GM23338 (cell line): ENCODE results near the gene NIT2. TPM values are rescaled to one million over a fixed set of nuclear protein-coding genes. Genes with fewer than 3 reads are reported as not detected.

ENCODE experiments used
- ATAC-seq: fragments of 200-7000 bp; cut with Tn5 transposase; 3 replicates; pipeline ENCODE4 v1.9.1; 2020
- DNase-seq: peaks from one replicate; pipeline ENCODE4 v3.0.0-alpha.2; 2015; ENCODE audit warnings: low spot score
- H2AFZ ChIP-seq: fragments of 200-600 bp; sonication (generic); 2 replicates; pipeline ENCODE4 v1.8.0; 2016; ENCODE audit warnings: antibody characterized with exemption, mild to moderate bottlenecking, moderate library complexity
- H3F3A ChIP-seq: fragments of 200-600 bp; sonication (generic); replicated peaks from 2 replicates; pipeline ENCODE4 v1.8.0; 2017; ENCODE audit warnings: antibody characterized with exemption, mixed run types, low read depth
- H3K27ac ChIP-seq: fragments of 200-600 bp; sonication (generic); 2 replicates; pipeline ENCODE4 v1.6.1; 2016; ENCODE audit warnings: low read depth
- H3K27me3 ChIP-seq: fragments of 200-600 bp; sonication (generic); 2 replicates; pipeline ENCODE4 v1.8.0; 2016; ENCODE audit warnings: mild to moderate bottlenecking, mixed run types, moderate library complexity; ENCODE audit not compliant: insufficient read depth
- H3K36me3 ChIP-seq: fragments of 200-600 bp; sonication (generic); 2 replicates; pipeline ENCODE4 v1.8.0; 2016; ENCODE audit warnings: mild to moderate bottlenecking; ENCODE audit not compliant: insufficient read depth
- H3K4me1 ChIP-seq: fragments of 200-600 bp; sonication (generic); 2 replicates; pipeline ENCODE4 v1.8.0; 2016; ENCODE audit warnings: mild to moderate bottlenecking, moderate library complexity; ENCODE audit not compliant: insufficient read depth
- H3K4me2 ChIP-seq: fragments of 200-600 bp; sonication (generic); 2 replicates; pipeline ENCODE4 v1.7.1; 2017; ENCODE audit warnings: mixed run types
- H3K4me3 ChIP-seq: fragments of 200-600 bp; sonication (generic); 2 replicates; pipeline ENCODE4 v1.6.1; 2016; ENCODE audit warnings: mixed run types
- H3K79me2 ChIP-seq: fragments of 200-600 bp; sonication (generic); replicated peaks from 2 replicates; pipeline ENCODE4 v1.8.0; 2017; ENCODE audit warnings: mild to moderate bottlenecking; ENCODE audit not compliant: insufficient read depth
- H3K9me2 ChIP-seq: fragments of 200-600 bp; sonication (generic); 2 replicates; pipeline ENCODE4 v1.8.0; 2017; ENCODE audit not compliant: insufficient read depth
- H4K20me1 ChIP-seq: fragments of 200-600 bp; sonication (generic); replicated peaks from 2 replicates; pipeline ENCODE4 v1.8.0; 2017; ENCODE audit warnings: mild to moderate bottlenecking; ENCODE audit not compliant: insufficient read depth
- H3K27ac Mint-ChIP-seq: 2 replicates; pipeline ENCODE4 v1.8.0; 2020; ENCODE audit warnings: inconsistent platforms, mild to moderate bottlenecking, moderate library complexity, mixed read lengths
- H3K27me3 Mint-ChIP-seq: 3 replicates; pipeline ENCODE4 v1.8.0; 2022; ENCODE audit warnings: low read depth, mild to moderate bottlenecking, moderate library complexity, mixed read lengths, inconsistent platforms; ENCODE audit not compliant: insufficient read depth, poor library complexity
- H3K36me3 Mint-ChIP-seq: 3 replicates; pipeline ENCODE4 v1.8.0; 2021; ENCODE audit warnings: low read depth, mild to moderate bottlenecking, inconsistent platforms, moderate library complexity, mixed read lengths
- H3K4me1 Mint-ChIP-seq: 3 replicates; pipeline ENCODE4 v1.8.0; 2020; ENCODE audit warnings: mild to moderate bottlenecking, inconsistent platforms, mixed read lengths
- H3K4me3 Mint-ChIP-seq: 3 replicates; pipeline ENCODE4 v1.8.0; 2021; ENCODE audit warnings: moderate library complexity, mild to moderate bottlenecking, inconsistent platforms, mixed read lengths
- H3K9me3 Mint-ChIP-seq: 3 replicates; pipeline ENCODE4 v1.8.0; 2020; ENCODE audit warnings: moderate library complexity, mild to moderate bottlenecking, inconsistent platforms, mixed read lengths
- CREB1 ChIP-seq: fragments of 250-450 bp; sonication (Bioruptor Pico); IDR thresholded peaks from 2 replicates; pipeline ENCODE4 v1.5.0; 2020; ENCODE audit warnings: low read depth, mild to moderate bottlenecking, moderate library complexity
- EZH2phosphoT487 ChIP-seq: fragments of 200-600 bp; sonication (generic); IDR thresholded peaks from one replicate; pipeline ENCODE4 v1.8.1; 2018; ENCODE audit warnings: antibody characterized with exemption; ENCODE audit not compliant: unreplicated experiment
- STAT1 ChIP-seq: IDR thresholded peaks from one replicate; pipeline ENCODE4 v1.6.1; 2016; ENCODE audit warnings: antibody characterized with exemption; ENCODE audit not compliant: unreplicated experiment
- ZNF331 ChIP-seq: fragments of 250-450 bp; sonication (Bioruptor Pico); IDR thresholded peaks from 2 replicates; pipeline ENCODE4 v1.5.0; 2020; ENCODE audit warnings: low read depth, mild to moderate bottlenecking, moderate library complexity
- polyA plus RNA-seq: library from polyadenylated mRNA; unstranded; fragments of >200 nt; fragmentation: Nextera tagmentation; extraction: Ambion mirVana; gene quantifications from 2 replicates; pipeline ENCODE4 v1.2.1, GENCODE V29; 2016
- total RNA-seq: library from RNA; depleted of rRNA; stranded (reverse); fragments of >200 nt; shearing (Covaris generic); gene quantifications from 2 replicates; pipeline ENCODE4 v1.2.3, GENCODE V29; 2014
- TF ChIP-seq, protein P1 (sequence below): fragments of 250-450 bp; sonication (Bioruptor Pico); IDR thresholded peaks from 2 replicates; pipeline ENCODE4 v1.5.0; 2020; ENCODE audit warnings: mild to moderate bottlenecking, moderate library complexity
- TF ChIP-seq, protein P2 (sequence below): IDR thresholded peaks from one replicate; pipeline ENCODE4 v1.6.1; 2018; ENCODE audit warnings: antibody characterized with exemption; ENCODE audit not compliant: unreplicated experiment
- TF ChIP-seq, protein P3 (sequence below): IDR thresholded peaks from 2 replicates; pipeline ENCODE4 v1.6.1; 2016; ENCODE audit warnings: antibody characterized with exemption
- TF ChIP-seq, protein P4 (sequence below), 2 experiments: fragments of 200-600 bp in 1 of 2; sonication (generic) in 1 of 2; conservative IDR thresholded peaks; 2 replicates each; pipeline versions ENCODE4 v1.5.1 to v1.6.1; 2016 to 2017; ENCODE audit warnings: antibody characterized with exemption in 2 of 2, low read depth in 2 of 2, mild to moderate bottlenecking in 2 of 2, moderate library complexity in 1 of 2

NIT2 gene
- total and polyA plus RNA-seq, 2 experiments from 2014 or later: 19.2 to 53.7 TPM

DNA sequence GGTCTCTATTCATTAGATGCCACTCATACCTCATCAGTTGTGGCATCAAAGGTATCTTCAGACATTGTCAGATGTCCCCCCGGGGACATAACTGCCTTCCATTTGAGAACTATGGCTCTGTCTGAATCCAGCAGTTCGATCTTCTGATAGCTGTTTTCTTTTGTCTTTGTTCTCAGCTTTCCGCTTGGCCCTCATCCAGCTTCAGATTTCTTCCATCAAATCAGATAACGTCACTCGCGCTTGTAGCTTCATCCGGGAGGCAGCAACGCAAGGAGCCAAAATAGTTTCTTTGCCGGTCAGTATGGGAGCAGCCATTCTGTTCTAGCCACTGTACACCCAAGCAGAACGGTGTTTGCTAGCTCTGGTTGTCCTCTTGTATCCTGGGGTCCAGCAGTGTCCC lies 4.4 kb downstream of the NIT2 start (continued):
- TF ChIP-seq, protein P1, sequence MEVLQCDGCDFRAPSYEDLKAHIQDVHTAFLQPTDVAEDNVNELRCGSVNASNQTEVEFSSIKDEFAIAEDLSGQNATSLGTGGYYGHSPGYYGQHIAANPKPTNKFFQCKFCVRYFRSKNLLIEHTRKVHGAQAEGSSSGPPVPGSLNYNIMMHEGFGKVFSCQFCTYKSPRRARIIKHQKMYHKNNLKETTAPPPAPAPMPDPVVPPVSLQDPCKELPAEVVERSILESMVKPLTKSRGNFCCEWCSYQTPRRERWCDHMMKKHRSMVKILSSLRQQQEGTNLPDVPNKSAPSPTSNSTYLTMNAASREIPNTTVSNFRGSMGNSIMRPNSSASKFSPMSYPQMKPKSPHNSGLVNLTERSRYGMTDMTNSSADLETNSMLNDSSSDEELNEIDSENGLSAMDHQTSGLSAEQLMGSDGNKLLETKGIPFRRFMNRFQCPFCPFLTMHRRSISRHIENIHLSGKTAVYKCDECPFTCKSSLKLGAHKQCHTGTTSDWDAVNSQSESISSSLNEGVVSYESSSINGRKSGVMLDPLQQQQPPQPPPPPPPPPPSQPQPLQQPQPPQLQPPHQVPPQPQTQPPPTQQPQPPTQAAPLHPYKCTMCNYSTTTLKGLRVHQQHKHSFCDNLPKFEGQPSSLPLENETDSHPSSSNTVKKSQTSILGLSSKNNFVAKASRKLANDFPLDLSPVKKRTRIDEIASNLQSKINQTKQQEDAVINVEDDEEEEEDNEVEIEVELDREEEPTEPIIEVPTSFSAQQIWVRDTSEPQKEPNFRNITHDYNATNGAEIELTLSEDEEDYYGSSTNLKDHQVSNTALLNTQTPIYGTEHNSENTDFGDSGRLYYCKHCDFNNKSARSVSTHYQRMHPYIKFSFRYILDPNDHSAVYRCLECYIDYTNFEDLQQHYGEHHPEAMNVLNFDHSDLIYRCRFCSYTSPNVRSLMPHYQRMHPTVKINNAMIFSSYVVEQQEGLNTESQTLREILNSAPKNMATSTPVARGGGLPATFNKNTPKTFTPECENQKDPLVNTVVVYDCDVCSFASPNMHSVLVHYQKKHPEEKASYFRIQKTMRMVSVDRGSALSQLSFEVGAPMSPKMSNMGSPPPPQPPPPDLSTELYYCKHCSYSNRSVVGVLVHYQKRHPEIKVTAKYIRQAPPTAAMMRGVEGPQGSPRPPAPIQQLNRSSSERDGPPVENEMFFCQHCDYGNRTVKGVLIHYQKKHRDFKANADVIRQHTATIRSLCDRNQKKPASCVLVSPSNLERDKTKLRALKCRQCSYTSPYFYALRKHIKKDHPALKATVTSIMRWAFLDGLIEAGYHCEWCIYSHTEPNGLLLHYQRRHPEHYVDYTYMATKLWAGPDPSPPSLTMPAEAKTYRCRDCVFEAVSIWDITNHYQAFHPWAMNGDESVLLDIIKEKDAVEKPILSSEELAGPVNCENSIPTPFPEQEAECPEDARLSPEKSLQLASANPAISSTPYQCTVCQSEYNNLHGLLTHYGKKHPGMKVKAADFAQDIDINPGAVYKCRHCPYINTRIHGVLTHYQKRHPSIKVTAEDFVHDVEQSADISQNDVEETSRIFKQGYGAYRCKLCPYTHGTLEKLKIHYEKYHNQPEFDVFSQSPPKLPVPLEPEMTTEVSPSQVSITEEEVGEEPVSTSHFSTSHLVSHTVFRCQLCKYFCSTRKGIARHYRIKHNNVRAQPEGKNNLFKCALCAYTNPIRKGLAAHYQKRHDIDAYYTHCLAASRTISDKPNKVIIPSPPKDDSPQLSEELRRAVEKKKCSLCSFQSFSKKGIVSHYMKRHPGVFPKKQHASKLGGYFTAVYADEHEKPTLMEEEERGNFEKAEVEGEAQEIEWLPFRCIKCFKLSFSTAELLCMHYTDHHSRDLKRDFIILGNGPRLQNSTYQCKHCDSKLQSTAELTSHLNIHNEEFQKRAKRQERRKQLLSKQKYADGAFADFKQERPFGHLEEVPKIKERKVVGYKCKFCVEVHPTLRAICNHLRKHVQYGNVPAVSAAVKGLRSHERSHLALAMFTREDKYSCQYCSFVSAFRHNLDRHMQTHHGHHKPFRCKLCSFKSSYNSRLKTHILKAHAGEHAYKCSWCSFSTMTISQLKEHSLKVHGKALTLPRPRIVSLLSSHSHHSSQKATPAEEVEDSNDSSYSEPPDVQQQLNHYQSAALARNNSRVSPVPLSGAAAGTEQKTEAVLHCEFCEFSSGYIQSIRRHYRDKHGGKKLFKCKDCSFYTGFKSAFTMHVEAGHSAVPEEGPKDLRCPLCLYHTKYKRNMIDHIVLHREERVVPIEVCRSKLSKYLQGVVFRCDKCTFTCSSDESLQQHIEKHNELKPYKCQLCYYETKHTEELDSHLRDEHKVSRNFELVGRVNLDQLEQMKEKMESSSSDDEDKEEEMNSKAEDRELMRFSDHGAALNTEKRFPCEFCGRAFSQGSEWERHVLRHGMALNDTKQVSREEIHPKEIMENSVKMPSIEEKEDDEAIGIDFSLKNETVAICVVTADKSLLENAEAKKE (CRISPR knock-in tag): no peak
- no peak for TF ChIP-seq CREB1 (CRISPR knock-in tag)
- TF ChIP-seq, protein P2, sequence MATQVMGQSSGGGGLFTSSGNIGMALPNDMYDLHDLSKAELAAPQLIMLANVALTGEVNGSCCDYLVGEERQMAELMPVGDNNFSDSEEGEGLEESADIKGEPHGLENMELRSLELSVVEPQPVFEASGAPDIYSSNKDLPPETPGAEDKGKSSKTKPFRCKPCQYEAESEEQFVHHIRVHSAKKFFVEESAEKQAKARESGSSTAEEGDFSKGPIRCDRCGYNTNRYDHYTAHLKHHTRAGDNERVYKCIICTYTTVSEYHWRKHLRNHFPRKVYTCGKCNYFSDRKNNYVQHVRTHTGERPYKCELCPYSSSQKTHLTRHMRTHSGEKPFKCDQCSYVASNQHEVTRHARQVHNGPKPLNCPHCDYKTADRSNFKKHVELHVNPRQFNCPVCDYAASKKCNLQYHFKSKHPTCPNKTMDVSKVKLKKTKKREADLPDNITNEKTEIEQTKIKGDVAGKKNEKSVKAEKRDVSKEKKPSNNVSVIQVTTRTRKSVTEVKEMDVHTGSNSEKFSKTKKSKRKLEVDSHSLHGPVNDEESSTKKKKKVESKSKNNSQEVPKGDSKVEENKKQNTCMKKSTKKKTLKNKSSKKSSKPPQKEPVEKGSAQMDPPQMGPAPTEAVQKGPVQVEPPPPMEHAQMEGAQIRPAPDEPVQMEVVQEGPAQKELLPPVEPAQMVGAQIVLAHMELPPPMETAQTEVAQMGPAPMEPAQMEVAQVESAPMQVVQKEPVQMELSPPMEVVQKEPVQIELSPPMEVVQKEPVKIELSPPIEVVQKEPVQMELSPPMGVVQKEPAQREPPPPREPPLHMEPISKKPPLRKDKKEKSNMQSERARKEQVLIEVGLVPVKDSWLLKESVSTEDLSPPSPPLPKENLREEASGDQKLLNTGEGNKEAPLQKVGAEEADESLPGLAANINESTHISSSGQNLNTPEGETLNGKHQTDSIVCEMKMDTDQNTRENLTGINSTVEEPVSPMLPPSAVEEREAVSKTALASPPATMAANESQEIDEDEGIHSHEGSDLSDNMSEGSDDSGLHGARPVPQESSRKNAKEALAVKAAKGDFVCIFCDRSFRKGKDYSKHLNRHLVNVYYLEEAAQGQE: no peak

DNA sequence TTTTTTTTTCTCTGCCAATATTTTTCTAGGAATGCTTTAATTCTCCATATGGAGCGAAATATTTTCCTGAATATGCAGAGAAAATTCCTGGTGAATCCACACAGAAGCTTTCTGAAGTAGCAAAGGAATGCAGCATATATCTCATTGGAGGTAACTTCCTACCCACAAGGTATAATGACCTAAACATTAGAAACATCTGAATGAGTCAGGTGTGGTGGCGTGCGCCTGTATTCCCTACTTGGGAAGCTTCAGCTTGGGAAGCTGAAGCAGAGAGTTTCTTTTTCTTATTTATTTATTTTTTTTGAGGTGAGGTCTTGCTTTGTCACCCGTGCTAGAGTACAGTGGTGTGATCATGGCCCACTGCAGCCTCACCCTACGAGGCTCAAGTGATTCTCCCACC lies 5.2 kb downstream of the NIT2 start:
- no peak overlapping the region for H3K4me3 ChIP-seq
- no peaks in the 10 kb centered on the region for H3K9me3 Mint-ChIP-seq
- no peaks in the 10 kb centered on the region for H3F3A ChIP-seq
- no peak overlapping the region for H2AFZ ChIP-seq
- peaks cover 2% of the 10 kb centered on the region for H3K27me3 Mint-ChIP-seq
- H3K4me3 Mint-ChIP-seq: no peak overlapping the region
- peaks cover 12% of the 10 kb centered on the region for H3K36me3 Mint-ChIP-seq
- H3K27ac Mint-ChIP-seq: no peak overlapping the region
- peaks cover 7% of the 10 kb centered on the region for H3K36me3 ChIP-seq
- no peak for ATAC-seq
- no peak overlapping the region for H3K27ac ChIP-seq
- H3K4me1 Mint-ChIP-seq: peaks cover 9% of the 10 kb centered on the region
- H4K20me1 ChIP-seq: no peaks in the 10 kb centered on the region; the same call in 1 of the 2 replicates
- H3K4me1 ChIP-seq: peaks cover 5% of the 10 kb centered on the region; the same call in 1 of the 2 replicates
- no peaks in the 10 kb centered on the region for H3K9me2 ChIP-seq
- no peaks in the 10 kb centered on the region for H3K27me3 ChIP-seq
- H3K79me2 ChIP-seq: no peaks in the 10 kb centered on the region
- no peak overlapping the region for H3K4me2 ChIP-seq
- no peak for DNase-seq
- TF ChIP-seq ZNF331: no peak
- TF ChIP-seq, protein P3, sequence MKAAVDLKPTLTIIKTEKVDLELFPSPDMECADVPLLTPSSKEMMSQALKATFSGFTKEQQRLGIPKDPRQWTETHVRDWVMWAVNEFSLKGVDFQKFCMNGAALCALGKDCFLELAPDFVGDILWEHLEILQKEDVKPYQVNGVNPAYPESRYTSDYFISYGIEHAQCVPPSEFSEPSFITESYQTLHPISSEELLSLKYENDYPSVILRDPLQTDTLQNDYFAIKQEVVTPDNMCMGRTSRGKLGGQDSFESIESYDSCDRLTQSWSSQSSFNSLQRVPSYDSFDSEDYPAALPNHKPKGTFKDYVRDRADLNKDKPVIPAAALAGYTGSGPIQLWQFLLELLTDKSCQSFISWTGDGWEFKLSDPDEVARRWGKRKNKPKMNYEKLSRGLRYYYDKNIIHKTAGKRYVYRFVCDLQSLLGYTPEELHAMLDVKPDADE: no peak
- no peak for TF ChIP-seq EZH2phosphoT487
- TF ChIP-seq, protein P4, sequence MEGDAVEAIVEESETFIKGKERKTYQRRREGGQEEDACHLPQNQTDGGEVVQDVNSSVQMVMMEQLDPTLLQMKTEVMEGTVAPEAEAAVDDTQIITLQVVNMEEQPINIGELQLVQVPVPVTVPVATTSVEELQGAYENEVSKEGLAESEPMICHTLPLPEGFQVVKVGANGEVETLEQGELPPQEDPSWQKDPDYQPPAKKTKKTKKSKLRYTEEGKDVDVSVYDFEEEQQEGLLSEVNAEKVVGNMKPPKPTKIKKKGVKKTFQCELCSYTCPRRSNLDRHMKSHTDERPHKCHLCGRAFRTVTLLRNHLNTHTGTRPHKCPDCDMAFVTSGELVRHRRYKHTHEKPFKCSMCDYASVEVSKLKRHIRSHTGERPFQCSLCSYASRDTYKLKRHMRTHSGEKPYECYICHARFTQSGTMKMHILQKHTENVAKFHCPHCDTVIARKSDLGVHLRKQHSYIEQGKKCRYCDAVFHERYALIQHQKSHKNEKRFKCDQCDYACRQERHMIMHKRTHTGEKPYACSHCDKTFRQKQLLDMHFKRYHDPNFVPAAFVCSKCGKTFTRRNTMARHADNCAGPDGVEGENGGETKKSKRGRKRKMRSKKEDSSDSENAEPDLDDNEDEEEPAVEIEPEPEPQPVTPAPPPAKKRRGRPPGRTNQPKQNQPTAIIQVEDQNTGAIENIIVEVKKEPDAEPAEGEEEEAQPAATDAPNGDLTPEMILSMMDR (conservative IDR thresholded peaks at IDR 0.05; ENCODE audit: low read depth in 2 of 2): no peak
- TF ChIP-seq, protein P2: no peak
- no peak for TF ChIP-seq STAT1
